ENCODE results near the gene ITIH4.

The ITIH4 gene

GRCh38 chr3:52839268-52839575, 8.8 kb upstream of the ITIH4 start:
- ChIA-PET POLR2A (interaction anchor here (0.8 kb wide), 1 partner anchor 17 kb away, joined by 3 read pairs; no protein-coding TSS in a partner anchor), CTCF (no interaction called here)
- TF ChIP-seq SP1 (IDR thresholded peaks at IDR 0.05) = no peak
- TF ChIP-seq FOXM1 (IDR thresholded peaks at IDR 0.05; ENCODE audit: borderline replicate concordance) = no peak
- DNase-seq (ENCODE audit: extremely low spot score) = no peak

- TF ChIP-seq SP1 (IDR thresholded peaks at IDR 0.05) (no peak), CTBP1 (IDR thresholded peaks at IDR 0.05; ENCODE audit: borderline replicate concordance) (no peak), LEF1 (IDR thresholded peaks at IDR 0.05; ENCODE audit: borderline replicate concordance) (no peak), FOXM1 (IDR thresholded peaks at IDR 0.05; ENCODE audit: borderline replicate concordance) (no peak), FOXA1 (IDR thresholded peaks at IDR 0.05) (no peak), BHLHE40 (IDR thresholded peaks at IDR 0.05; ENCODE audit: borderline replicate concordance) (no peak), ELF4 (IDR thresholded peaks at IDR 0.05) (no peak), TARDBP (IDR thresholded peaks at IDR 0.05) (no peak), ARNT (IDR thresholded peaks at IDR 0.05) (no peak), SUZ12 (IDR thresholded peaks at IDR 0.05) (no peak), PKNOX1 (IDR thresholded peaks at IDR 0.05) (no peak), NFRKB (IDR thresholded peaks at IDR 0.05) (no peak), FOXK2 (IDR thresholded peaks at IDR 0.05) (no peak), HDGF (IDR thresholded peaks at IDR 0.05; ENCODE audit: borderline replicate concordance) (no peak), ZNF384 (IDR thresholded peaks at IDR 0.05) (no peak), L3MBTL2 (conservative IDR thresholded peaks at IDR 0.05) (no peak)
- ChIA-PET POLR2A (interaction anchor here (0.8 kb wide), 1 partner anchor 16 kb away, joined by 3 read pairs; no protein-coding TSS in a partner anchor), CTCF (interaction anchor here (0.5 to 2.1 kb wide), 2 partner anchors 18 to 54 kb away, joined by 6 to 8 read pairs; no protein-coding TSS in a partner anchor)
- no peak for DNase-seq (ENCODE audit: extremely low spot score)
These were observed 8.2 kb upstream of the ITIH4 start for GRCh38 chr3:52838561-52839267.

GRCh38 chr3:52836986-52837385, 6.5 kb upstream of the ITIH4 start:
- TF ChIP-seq ARNT (IDR thresholded peaks at IDR 0.05) (no peak), LEF1 (IDR thresholded peaks at IDR 0.05; ENCODE audit: borderline replicate concordance) (no peak), CTBP1 (IDR thresholded peaks at IDR 0.05; ENCODE audit: borderline replicate concordance) (no peak), NFRKB (IDR thresholded peaks at IDR 0.05) (no peak), SUZ12 (IDR thresholded peaks at IDR 0.05) (no peak), TARDBP (IDR thresholded peaks at IDR 0.05) (no peak), FOXM1 (IDR thresholded peaks at IDR 0.05; ENCODE audit: borderline replicate concordance) (no peak)
- POLR2A ChIA-PET = interaction anchor here (0.8 kb wide), 1 partner anchor 9 kb away, joined by 3 read pairs; no protein-coding TSS in a partner anchor
- CTCF ChIA-PET = interaction anchor here (0.6 to 2.1 kb wide), 2 partner anchors 8 to 16 kb away, joined by 3 to 8 read pairs; no protein-coding TSS in a partner anchor
- DNase-seq (ENCODE audit: extremely low spot score) = no peak

GRCh38 chr3:52836471-52836845, 6.0 kb upstream of the ITIH4 start:
- ChIA-PET POLR2A (interaction anchor here (0.8 kb wide), 1 partner anchor 9 kb away, joined by 3 read pairs; no protein-coding TSS in a partner anchor), CTCF (interaction anchor here (0.6 to 1.0 kb wide), 2 partner anchors 8 to 16 kb away, joined by 3 to 5 read pairs; no protein-coding TSS in a partner anchor)
- TF ChIP-seq SUZ12 (IDR thresholded peaks at IDR 0.05) (no peak), SP1 (IDR thresholded peaks at IDR 0.05) (no peak), PKNOX1 (IDR thresholded peaks at IDR 0.05) (no peak), ELF4 (IDR thresholded peaks at IDR 0.05) (no peak)
- no peak for DNase-seq (ENCODE audit: extremely low spot score)

- CTCF ChIA-PET = interaction anchor here (0.6 to 1.0 kb wide), 2 partner anchors 9 to 15 kb away, joined by 3 to 5 read pairs; no protein-coding TSS in a partner anchor
- no peak for DNase-seq (ENCODE audit: extremely low spot score)
- POLR2A ChIA-PET = no interaction called here
- no peak for TF ChIP-seq ZNF384 (IDR thresholded peaks at IDR 0.05)
- TF ChIP-seq HDGF (IDR thresholded peaks at IDR 0.05; ENCODE audit: borderline replicate concordance) = no peak
- TF ChIP-seq ELF4 (IDR thresholded peaks at IDR 0.05) = no peak
- TF ChIP-seq BHLHE40 (IDR thresholded peaks at IDR 0.05; ENCODE audit: borderline replicate concordance) = no peak
- no peak for TF ChIP-seq SUZ12 (IDR thresholded peaks at IDR 0.05)
- TF ChIP-seq PKNOX1 (IDR thresholded peaks at IDR 0.05) = no peak
- TF ChIP-seq ARNT (IDR thresholded peaks at IDR 0.05) = no peak
- TF ChIP-seq SP1 (IDR thresholded peaks at IDR 0.05) = no peak
- no peak for TF ChIP-seq NFRKB (IDR thresholded peaks at IDR 0.05)
- no peak for TF ChIP-seq LEF1 (IDR thresholded peaks at IDR 0.05; ENCODE audit: borderline replicate concordance)
These were observed 5.4 kb upstream of the ITIH4 start for GRCh38 chr3:52835766-52836470.

- ChIA-PET CTCF (no interaction called here), POLR2A (no interaction called here)
- DNase-seq (ENCODE audit: extremely low spot score) = no peak
- no peak for TF ChIP-seq LEF1 (IDR thresholded peaks at IDR 0.05; ENCODE audit: borderline replicate concordance)
- TF ChIP-seq PKNOX1 (IDR thresholded peaks at IDR 0.05) = no peak
- no peak for TF ChIP-seq SP1 (IDR thresholded peaks at IDR 0.05)
- no peak for TF ChIP-seq ZNF384 (IDR thresholded peaks at IDR 0.05)
- no peak for TF ChIP-seq ELF4 (IDR thresholded peaks at IDR 0.05)
- no peak for TF ChIP-seq FOXK2 (IDR thresholded peaks at IDR 0.05)
- no peak for TF ChIP-seq SUZ12 (IDR thresholded peaks at IDR 0.05)
- TF ChIP-seq TARDBP (IDR thresholded peaks at IDR 0.05) = no peak
These were observed 4.5 kb upstream of the ITIH4 start, which contains the start of gene MUSTN1 for GRCh38 chr3:52834871-52835501. Gene MUSTN1, minus strand, starts transcription at chr3:52835019. Its CDS starts 71 bp downstream, at chr3:52834948.
